Kidney (tissue), 14 donors: ENCODE measurements around the gene SCAPER. TPM values are rescaled to one million over a fixed set of nuclear protein-coding genes. Genes with fewer than 3 reads are reported as not detected.

Experiments used
- DNase-seq, 5 donors: peaks; one replicate each; pipeline ENCODE4 v3.0.0-alpha.2; 2013 to 2020
- FAIRE-seq: peaks from 2 replicates; lab custom pipeline; 2012; peaks lifted over from hg19 to GRCh38; lab: Jason Lieb, UNC
- H3K27ac ChIP-seq, 2 donors: one replicate each; pipeline ENCODE4 v1.7.0; 2013; ENCODE audit warnings: low read depth in 2 of 2, low read length in 2 of 2, inconsistent platforms in 1 of 2
- H3K27me3 ChIP-seq: one replicate; pipeline ENCODE4 v1.7.1; 2013; ENCODE audit warnings: low read length, inconsistent platforms; ENCODE audit not compliant: control insufficient read depth, insufficient read depth
- H3K36me3 ChIP-seq, 3 donors: one replicate each; pipeline versions ENCODE4 v1.7.0 to v1.7.1; 2013; ENCODE audit warnings: low read length in 3 of 3, control low read depth in 1 of 3, inconsistent platforms in 1 of 3; ENCODE audit not compliant: insufficient read depth in 3 of 3, control insufficient read depth in 2 of 3
- H3K4me1 ChIP-seq, 3 donors: one replicate each; pipeline versions ENCODE4 v1.7.0 to v1.7.1; 2013; ENCODE audit warnings: low read length in 3 of 3, inconsistent platforms in 1 of 3, low read depth in 1 of 3; ENCODE audit not compliant: control insufficient read depth in 2 of 3, insufficient read depth in 2 of 3
- H3K4me3 ChIP-seq, 3 donors: one replicate each; pipeline versions ENCODE4 v1.7.0 to v1.8.1; 2013; ENCODE audit warnings: low read length in 3 of 3, control low read depth in 1 of 3, inconsistent platforms in 1 of 3
- H3K9ac ChIP-seq, 3 donors: one replicate each; pipeline versions ENCODE4 v1.7.0 to v1.7.1; 2013; ENCODE audit warnings: low read length in 3 of 3, control low read depth in 1 of 3, inconsistent platforms in 1 of 3
- H3K9me3 ChIP-seq, 3 donors: one replicate each; pipeline versions ENCODE4 v1.7.0 to v1.7.1; 2013; ENCODE audit warnings: low read length in 3 of 3, control low read depth in 1 of 3, inconsistent platforms in 1 of 3; ENCODE audit not compliant: control insufficient read depth in 2 of 3, insufficient read depth in 1 of 3
- intact Hi-C: fragments of 100-400 bp; cut with DNase I; formaldehyde crosslinking; loops from one replicate; pipeline ENCODE4 v1.11.1; 2022
- polyA plus RNA-seq: library from polyadenylated mRNA; stranded (reverse); fragments of 350-450 nt; fragmentation: Illumina TruSeq; extraction: RNeasy Lipid Tissue Mini Kit (QIAGEN cat#74804); gene quantifications from one replicate; pipeline ENCODE4 v1.2.3, GENCODE V29; 2014; ENCODE audit warnings: low read depth, low replicate concordance; ENCODE audit not compliant: insufficient read depth
- total RNA-seq: library from RNA; stranded (reverse); fragmentation: NEBNext Ultra II Directional; extraction: Animal tissue kit (Norgen Biotek cat#: 25700); gene quantifications from one replicate; pipeline ENCODE4 v1.2.1, GENCODE V29; 2021
- TF ChIP-seq, protein P1 (sequence below): IDR thresholded peaks from 3 replicates; pipeline ENCODE4 v1.5.1; 2012; ENCODE audit warnings: mild to moderate bottlenecking, moderate library complexity, borderline replicate concordance; ENCODE audit not compliant: insufficient read depth; ENCODE audit errors: extremely low read depth
- donor health status: control.
- donor health status: control.
- donor health status: control.
- donor health status: control.
- donor health status: control.
- donor health status: DM: yes; HTN: yes; CAD: no.
- donor health status: Normal renal cell carcinoma (clear cell type).

Gene SCAPER
- total and polyA plus RNA-seq, 2 donors from 2014 or later: 11.6 to 39.4 TPM

DNA sequence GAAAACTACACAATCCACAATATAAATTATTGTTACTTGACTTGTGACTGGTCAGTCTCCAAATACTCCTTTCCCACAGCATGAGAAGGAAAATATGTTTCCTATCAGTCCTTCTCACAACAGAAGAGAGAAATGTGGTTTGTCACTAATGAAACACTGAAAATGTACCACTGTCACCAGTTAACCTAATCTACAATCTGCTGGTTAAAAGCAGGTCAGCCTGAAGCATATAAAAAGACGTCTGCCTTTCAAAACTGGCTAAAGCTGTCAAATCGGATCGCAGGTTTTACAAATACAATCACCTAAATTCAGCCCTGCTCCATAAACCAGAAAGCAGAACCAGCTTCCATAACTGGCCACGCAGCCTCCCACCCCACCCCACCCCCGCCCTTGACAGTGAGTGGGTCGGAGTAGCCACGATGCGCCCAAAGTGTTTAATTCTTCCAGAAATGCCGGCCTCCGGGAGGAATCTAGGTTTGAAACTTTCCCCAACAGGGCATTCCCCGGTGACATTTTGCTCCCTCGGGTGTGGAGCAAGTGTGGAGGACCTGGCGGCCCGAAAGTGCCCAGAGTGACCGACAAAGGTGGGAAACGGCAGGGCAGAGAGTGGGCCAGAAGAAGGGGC lies 594.6 kb downstream of the SCAPER start:
- H3K4me3 ChIP-seq: peak overlapping the region; percentile 85 to 96 (median 89)
- TF ChIP-seq, protein P1, sequence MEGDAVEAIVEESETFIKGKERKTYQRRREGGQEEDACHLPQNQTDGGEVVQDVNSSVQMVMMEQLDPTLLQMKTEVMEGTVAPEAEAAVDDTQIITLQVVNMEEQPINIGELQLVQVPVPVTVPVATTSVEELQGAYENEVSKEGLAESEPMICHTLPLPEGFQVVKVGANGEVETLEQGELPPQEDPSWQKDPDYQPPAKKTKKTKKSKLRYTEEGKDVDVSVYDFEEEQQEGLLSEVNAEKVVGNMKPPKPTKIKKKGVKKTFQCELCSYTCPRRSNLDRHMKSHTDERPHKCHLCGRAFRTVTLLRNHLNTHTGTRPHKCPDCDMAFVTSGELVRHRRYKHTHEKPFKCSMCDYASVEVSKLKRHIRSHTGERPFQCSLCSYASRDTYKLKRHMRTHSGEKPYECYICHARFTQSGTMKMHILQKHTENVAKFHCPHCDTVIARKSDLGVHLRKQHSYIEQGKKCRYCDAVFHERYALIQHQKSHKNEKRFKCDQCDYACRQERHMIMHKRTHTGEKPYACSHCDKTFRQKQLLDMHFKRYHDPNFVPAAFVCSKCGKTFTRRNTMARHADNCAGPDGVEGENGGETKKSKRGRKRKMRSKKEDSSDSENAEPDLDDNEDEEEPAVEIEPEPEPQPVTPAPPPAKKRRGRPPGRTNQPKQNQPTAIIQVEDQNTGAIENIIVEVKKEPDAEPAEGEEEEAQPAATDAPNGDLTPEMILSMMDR: no peak
- peak in 1 of 5 donors; percentile 50 for DNase-seq

GRCh38 chr15:76309601-76310330 lies 595.4 kb downstream of the SCAPER start:
- no peak overlapping the region for H3K9ac ChIP-seq
- FAIRE-seq: no peak
- no peaks in the 10 kb centered on the region for H3K27me3 ChIP-seq
- TF ChIP-seq, protein P1: no peak
- no peaks in the 10 kb centered on the region for H3K36me3 ChIP-seq
- H3K4me1 ChIP-seq: peaks cover 0 to 4% (median 0%) of the 10 kb centered on the region in 3 donors
- peak overlapping the region in 1 of 3 donors; percentile 96 for H3K4me3 ChIP-seq
- DNase-seq: no peak
- H3K9me3 ChIP-seq: no peaks in the 10 kb centered on the region
- H3K27ac ChIP-seq: no peak overlapping the region
- intact Hi-C loops: no loop called here

More for the DNA sequence above, 594.6 kb downstream of the SCAPER start:
- Histone ChIP-seq H3K9ac (peak overlapping the region; percentile 64 to 100 (median 97)), H3K9me3 (no peaks in the 10 kb centered on the region), H3K27ac (peak overlapping the region; percentile 87 to 92), H3K36me3 (no peaks in the 10 kb centered on the region), H3K4me1 (peaks cover 0 to 4% (median 0%) of the 10 kb centered on the region in 3 donors), H3K27me3 (no peaks in the 10 kb centered on the region)
- no peak for FAIRE-seq
- intact Hi-C loops: no loop called here

GRCh38 chr15:76303909-76304308 lies 601.2 kb downstream of the SCAPER start:
- no peaks in the 10 kb centered on the region for H3K27me3 ChIP-seq
- no peaks in the 10 kb centered on the region for H3K9me3 ChIP-seq
- FAIRE-seq: no peak
- no peaks in the 10 kb centered on the region for H3K36me3 ChIP-seq
- intact Hi-C loops: no loop called here
- H3K9ac ChIP-seq: no peak overlapping the region
- H3K4me1 ChIP-seq: no peaks in the 10 kb centered on the region
- DNase-seq: no peak
- TF ChIP-seq, protein P1: no peak
- no peak overlapping the region for H3K27ac ChIP-seq
- no peak overlapping the region for H3K4me3 ChIP-seq
